ENCODE results near the gene KIF5B. TPM values are rescaled to one million over a fixed set of nuclear protein-coding genes. Genes with fewer than 3 reads are reported as not detected.
A peak's percentile ranks its signal among the peaks of the same experiment; 100 is the strongest.
"Not testable (repeated sequence)": the region's sequence is repeated elsewhere in the genome, so short reads cannot be mapped to it uniquely, and the experiment has no call there.

KIF5B gene
- total RNA-seq, 1 experiment from 2014 or later = 63.2 TPM

DNA sequence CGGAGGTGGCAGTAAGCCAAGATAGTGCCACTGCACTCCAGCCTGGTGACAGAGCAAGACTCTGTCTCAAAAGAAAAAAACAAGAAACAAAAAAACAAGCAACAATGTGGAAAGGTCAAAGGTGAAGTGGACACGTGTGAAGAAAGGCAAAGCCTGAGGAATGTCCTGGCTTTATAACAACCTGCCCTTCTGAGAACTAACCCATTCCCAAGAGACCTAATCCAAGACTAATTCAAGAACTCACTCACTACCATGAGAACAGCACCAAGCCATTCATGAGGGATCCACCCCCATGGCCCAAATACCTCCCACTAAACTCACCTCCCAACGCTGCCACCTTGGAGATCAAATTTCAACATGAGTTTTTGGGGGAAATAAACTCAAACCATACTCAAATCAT lies 47.5 kb upstream of the KIF5B start (continued):
- TF ChIP-seq, protein P1, sequence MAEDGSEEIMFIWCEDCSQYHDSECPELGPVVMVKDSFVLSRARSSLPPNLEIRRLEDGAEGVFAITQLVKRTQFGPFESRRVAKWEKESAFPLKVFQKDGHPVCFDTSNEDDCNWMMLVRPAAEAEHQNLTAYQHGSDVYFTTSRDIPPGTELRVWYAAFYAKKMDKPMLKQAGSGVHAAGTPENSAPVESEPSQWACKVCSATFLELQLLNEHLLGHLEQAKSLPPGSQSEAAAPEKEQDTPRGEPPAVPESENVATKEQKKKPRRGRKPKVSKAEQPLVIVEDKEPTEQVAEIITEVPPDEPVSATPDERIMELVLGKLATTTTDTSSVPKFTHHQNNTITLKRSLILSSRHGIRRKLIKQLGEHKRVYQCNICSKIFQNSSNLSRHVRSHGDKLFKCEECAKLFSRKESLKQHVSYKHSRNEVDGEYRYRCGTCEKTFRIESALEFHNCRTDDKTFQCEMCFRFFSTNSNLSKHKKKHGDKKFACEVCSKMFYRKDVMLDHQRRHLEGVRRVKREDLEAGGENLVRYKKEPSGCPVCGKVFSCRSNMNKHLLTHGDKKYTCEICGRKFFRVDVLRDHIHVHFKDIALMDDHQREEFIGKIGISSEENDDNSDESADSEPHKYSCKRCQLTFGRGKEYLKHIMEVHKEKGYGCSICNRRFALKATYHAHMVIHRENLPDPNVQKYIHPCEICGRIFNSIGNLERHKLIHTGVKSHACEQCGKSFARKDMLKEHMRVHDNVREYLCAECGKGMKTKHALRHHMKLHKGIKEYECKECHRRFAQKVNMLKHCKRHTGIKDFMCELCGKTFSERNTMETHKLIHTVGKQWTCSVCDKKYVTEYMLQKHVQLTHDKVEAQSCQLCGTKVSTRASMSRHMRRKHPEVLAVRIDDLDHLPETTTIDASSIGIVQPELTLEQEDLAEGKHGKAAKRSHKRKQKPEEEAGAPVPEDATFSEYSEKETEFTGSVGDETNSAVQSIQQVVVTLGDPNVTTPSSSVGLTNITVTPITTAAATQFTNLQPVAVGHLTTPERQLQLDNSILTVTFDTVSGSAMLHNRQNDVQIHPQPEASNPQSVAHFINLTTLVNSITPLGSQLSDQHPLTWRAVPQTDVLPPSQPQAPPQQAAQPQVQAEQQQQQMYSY (CRISPR knock-in tag; IDR thresholded peaks at IDR 0.05) = no peak
- TF ChIP-seq, protein P2, sequence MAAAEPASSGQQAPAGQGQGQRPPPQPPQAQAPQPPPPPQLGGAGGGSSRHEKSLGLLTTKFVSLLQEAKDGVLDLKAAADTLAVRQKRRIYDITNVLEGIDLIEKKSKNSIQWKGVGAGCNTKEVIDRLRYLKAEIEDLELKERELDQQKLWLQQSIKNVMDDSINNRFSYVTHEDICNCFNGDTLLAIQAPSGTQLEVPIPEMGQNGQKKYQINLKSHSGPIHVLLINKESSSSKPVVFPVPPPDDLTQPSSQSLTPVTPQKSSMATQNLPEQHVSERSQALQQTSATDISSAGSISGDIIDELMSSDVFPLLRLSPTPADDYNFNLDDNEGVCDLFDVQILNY (CRISPR knock-in tag; IDR thresholded peaks at IDR 0.05) = no peak
- TF ChIP-seq MXD4 (CRISPR knock-in tag; IDR thresholded peaks at IDR 0.05; ENCODE audit: borderline replicate concordance) = no peak
- TF ChIP-seq GTF2I (CRISPR knock-in tag; conservative IDR thresholded peaks at IDR 0.05) = no peak
- no peak for TF ChIP-seq SP1 (CRISPR knock-in tag; conservative IDR thresholded peaks at IDR 0.05)
- TF ChIP-seq EMX1 (CRISPR knock-in tag; IDR thresholded peaks at IDR 0.05) = no peak
- TF ChIP-seq, protein P3, sequence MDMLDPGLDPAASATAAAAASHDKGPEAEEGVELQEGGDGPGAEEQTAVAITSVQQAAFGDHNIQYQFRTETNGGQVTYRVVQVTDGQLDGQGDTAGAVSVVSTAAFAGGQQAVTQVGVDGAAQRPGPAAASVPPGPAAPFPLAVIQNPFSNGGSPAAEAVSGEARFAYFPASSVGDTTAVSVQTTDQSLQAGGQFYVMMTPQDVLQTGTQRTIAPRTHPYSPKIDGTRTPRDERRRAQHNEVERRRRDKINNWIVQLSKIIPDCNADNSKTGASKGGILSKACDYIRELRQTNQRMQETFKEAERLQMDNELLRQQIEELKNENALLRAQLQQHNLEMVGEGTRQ (CRISPR knock-in tag; IDR thresholded peaks at IDR 0.05) = no peak
- TF ChIP-seq OVOL2 (CRISPR knock-in tag; IDR thresholded peaks at IDR 0.05; ENCODE audit: borderline replicate concordance) = no peak
- TF ChIP-seq TEAD4 (CRISPR knock-in tag; IDR thresholded peaks at IDR 0.05) = no peak
- no peak for TF ChIP-seq ZNF263 (CRISPR knock-in tag; IDR thresholded peaks at IDR 0.05; ENCODE audit: low read depth)
- TF ChIP-seq, protein P4, sequence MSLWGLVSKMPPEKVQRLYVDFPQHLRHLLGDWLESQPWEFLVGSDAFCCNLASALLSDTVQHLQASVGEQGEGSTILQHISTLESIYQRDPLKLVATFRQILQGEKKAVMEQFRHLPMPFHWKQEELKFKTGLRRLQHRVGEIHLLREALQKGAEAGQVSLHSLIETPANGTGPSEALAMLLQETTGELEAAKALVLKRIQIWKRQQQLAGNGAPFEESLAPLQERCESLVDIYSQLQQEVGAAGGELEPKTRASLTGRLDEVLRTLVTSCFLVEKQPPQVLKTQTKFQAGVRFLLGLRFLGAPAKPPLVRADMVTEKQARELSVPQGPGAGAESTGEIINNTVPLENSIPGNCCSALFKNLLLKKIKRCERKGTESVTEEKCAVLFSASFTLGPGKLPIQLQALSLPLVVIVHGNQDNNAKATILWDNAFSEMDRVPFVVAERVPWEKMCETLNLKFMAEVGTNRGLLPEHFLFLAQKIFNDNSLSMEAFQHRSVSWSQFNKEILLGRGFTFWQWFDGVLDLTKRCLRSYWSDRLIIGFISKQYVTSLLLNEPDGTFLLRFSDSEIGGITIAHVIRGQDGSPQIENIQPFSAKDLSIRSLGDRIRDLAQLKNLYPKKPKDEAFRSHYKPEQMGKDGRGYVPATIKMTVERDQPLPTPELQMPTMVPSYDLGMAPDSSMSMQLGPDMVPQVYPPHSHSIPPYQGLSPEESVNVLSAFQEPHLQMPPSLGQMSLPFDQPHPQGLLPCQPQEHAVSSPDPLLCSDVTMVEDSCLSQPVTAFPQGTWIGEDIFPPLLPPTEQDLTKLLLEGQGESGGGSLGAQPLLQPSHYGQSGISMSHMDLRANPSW (CRISPR knock-in tag; conservative IDR thresholded peaks at IDR 0.05; ENCODE audit: low read depth) = no peak

DNA sequence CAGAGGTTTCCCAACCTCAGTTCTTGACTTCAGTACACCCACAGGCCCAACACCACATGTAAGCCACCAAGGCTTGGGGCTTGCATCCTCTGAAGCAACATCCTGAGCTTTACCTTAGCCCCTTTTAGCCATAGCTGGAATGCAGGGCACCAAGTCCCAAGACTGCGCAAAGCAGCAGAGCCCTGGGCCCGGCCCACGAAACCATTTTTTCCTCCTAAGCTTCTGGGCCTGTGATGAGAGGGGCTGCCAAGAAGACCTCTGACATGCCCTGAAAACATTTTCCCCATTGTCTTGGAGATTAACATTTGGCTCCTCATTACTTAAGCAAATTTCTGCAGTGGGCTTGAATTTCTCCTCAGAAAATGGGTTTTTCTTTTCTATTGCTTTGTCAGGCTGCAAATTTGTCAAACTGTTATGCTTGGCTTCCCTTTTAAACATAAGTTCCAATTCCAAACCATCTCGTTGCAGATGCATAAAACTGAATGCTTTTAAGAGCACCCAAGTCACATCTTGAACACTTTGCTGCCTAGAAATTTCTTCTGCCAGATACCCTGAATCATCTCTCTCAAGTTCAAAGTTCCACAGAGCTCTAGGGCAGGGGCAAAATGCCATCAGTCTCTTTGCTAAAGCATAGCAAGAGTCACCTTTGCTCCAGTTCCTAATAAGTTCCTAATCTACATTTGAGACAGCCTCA lies 42.5 kb upstream of the KIF5B start:
- not testable (repeated sequence) for ATAC-seq

DNA sequence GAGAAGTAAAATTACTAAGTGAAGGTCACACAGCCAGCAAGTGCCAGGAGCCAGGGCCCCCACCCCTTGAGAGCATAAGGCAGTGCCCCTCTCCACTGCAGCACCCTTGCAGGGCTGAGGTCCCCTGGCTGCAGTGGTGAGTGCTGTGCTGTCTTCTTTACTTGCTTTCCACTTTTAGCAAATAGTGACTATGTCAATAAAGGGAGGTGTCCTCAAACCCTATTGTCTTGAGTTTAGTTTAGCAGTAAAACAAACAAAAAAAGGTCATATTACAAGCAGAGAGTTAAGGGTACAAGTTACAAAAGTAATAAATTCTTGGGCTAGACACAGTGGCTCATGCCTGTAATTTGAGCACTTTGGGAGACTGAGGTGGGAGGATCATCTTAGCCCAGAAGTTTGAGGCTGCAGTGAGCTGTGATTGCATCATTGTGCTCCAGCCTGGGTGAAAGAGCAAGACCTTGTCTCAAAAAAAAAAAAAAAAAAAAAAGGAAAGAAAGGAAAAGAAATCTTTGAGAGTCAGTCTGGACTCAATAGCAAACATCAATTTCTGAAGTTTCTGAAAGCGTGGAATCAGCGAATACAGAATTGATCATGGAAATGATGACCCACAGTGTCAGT lies 39.0 kb upstream of the KIF5B start:
- TF ChIP-seq GABPB1 (CRISPR knock-in tag; IDR thresholded peaks at IDR 0.05) = peak; percentile 81
- TF ChIP-seq, protein P5, sequence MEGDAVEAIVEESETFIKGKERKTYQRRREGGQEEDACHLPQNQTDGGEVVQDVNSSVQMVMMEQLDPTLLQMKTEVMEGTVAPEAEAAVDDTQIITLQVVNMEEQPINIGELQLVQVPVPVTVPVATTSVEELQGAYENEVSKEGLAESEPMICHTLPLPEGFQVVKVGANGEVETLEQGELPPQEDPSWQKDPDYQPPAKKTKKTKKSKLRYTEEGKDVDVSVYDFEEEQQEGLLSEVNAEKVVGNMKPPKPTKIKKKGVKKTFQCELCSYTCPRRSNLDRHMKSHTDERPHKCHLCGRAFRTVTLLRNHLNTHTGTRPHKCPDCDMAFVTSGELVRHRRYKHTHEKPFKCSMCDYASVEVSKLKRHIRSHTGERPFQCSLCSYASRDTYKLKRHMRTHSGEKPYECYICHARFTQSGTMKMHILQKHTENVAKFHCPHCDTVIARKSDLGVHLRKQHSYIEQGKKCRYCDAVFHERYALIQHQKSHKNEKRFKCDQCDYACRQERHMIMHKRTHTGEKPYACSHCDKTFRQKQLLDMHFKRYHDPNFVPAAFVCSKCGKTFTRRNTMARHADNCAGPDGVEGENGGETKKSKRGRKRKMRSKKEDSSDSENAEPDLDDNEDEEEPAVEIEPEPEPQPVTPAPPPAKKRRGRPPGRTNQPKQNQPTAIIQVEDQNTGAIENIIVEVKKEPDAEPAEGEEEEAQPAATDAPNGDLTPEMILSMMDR (IDR thresholded peaks at IDR 0.05) = no peak
- ChIA-PET CTCF (no interaction called here), POLR2A (no interaction called here)
- no peaks in the 10 kb centered on the region for H3K4me1 Mint-ChIP-seq
- no peak overlapping the region for H3K4me3 Mint-ChIP-seq
- H3K27ac Mint-ChIP-seq = no peak overlapping the region
- DNase-seq (ENCODE audit: low spot score) (no peak), ATAC-seq (no peak)
- peaks cover 35% of the 10 kb centered on the region for H3K9me3 Mint-ChIP-seq
- H3K36me3 Mint-ChIP-seq = peaks cover 19% of the 10 kb centered on the region
- peaks cover 6% of the 10 kb centered on the region; the same call in 1 of the 2 replicates for H3K27me3 Mint-ChIP-seq (ENCODE audit: low read depth)

More for the DNA sequence above, 42.5 kb upstream of the KIF5B start:
- H3K36me3 Mint-ChIP-seq = peaks cover 19% of the 10 kb centered on the region
- H3K27ac Mint-ChIP-seq; H3K4me3 Mint-ChIP-seq; CTCF ChIA-PET; POLR2A ChIA-PET; H3K4me1 Mint-ChIP-seq; H3K27me3 Mint-ChIP-seq (ENCODE audit: low read depth); DNase-seq (ENCODE audit: low spot score): not testable (repeated sequence)
- H3K9me3 Mint-ChIP-seq = peaks cover 35% of the 10 kb centered on the region
